B cell (primary cell): ENCODE results near the gene PTCD2. TPM values are rescaled to one million over a fixed set of nuclear protein-coding genes. Genes with fewer than 3 reads are reported as not detected.
"Not testable (repeated sequence)": the region's sequence is repeated elsewhere in the genome, so short reads cannot be mapped to it uniquely, and the experiment has no call there.

Experiments
- ATAC-seq: fragments of 200-7000 bp; cut with Tn5 transposase; one replicate; pipeline ENCODE4 v1.10.0; 2021; ENCODE audit warnings: low read depth, mild to moderate bottlenecking, moderate number of reproducible peaks, moderate library complexity
- CTCF ChIA-PET: fragments of 350-600 bp; sonication (Branson Sonifier 250); formaldehyde crosslinking; loops from one replicate; lab custom pipeline; 2021; ENCODE audit warnings: antibody characterized with exemption, inconsistent platforms; lab: Charles Lee
- POLR2A ChIA-PET: fragments of 350-600 bp; sonication (Branson Sonifier 250); formaldehyde crosslinking; loops from one replicate; lab custom pipeline; 2021; ENCODE audit warnings: antibody characterized with exemption; lab: Charles Lee
- DNase-seq: peaks from one replicate; pipeline ENCODE4 v3.0.0; 2013
- H2AFZ ChIP-seq: 2 replicates; pipeline ENCODE4 v1.6.1; 2012; ENCODE audit warnings: mild to moderate bottlenecking, low read depth, low read length; ENCODE audit not compliant: insufficient read depth, poor library complexity, severe bottlenecking
- H3K27ac ChIP-seq, 2 donors: 1 replicate in 1 of 2; 2 replicates in 1 of 2; pipeline ENCODE4 v1.5.1; 2012 to 2013; ENCODE audit warnings: low read length in 2 of 2, mild to moderate bottlenecking in 2 of 2, moderate library complexity in 1 of 2
- H3K27me3 ChIP-seq, 4 experiments: fragments of 200-600 bp in 1 of 4; sonication (generic) in 1 of 4; replicated peaks in 1 of 4; 1 replicate in 2 of 4; 2 replicates in 2 of 4; pipeline versions ENCODE4 v1.6.1 to v1.7.0; 2013 to 2016; ENCODE audit warnings: low read length in 3 of 4, mild to moderate bottlenecking in 2 of 4, mixed read lengths in 1 of 4, moderate library complexity in 1 of 4; ENCODE audit not compliant: insufficient read depth in 4 of 4, control insufficient read depth in 3 of 4; ENCODE audit errors: control extremely low read depth in 1 of 4
- H3K36me3 ChIP-seq, 2 experiments: replicated peaks in 1 of 2; 1 replicate in 1 of 2; 2 replicates in 1 of 2; pipeline versions ENCODE4 v1.6.1 to v1.7.1; 2013; ENCODE audit warnings: low read length in 1 of 2; ENCODE audit not compliant: insufficient read depth in 2 of 2, control insufficient read depth in 1 of 2; ENCODE audit errors: control extremely low read depth in 1 of 2, extremely low read depth in 1 of 2
- H3K4me1 ChIP-seq, 2 donors: fragments of 200-600 bp in 1 of 2; sonication (generic) in 1 of 2; 1 replicate in 1 of 2; 2 replicates in 1 of 2; pipeline versions ENCODE4 v1.5.1 to v1.6.1; 2013 to 2017; ENCODE audit warnings: low read length in 2 of 2; ENCODE audit not compliant: control insufficient read depth in 2 of 2, insufficient read depth in 2 of 2
- H3K4me2 ChIP-seq: replicated peaks from 2 replicates; pipeline ENCODE3; 2012; ENCODE audit warnings: mild to moderate bottlenecking, low read depth, low read length; ENCODE audit not compliant: poor library complexity, severe bottlenecking
- H3K4me3 ChIP-seq, 5 experiments: fragments of 200-600 bp in 1 of 5; sonication (generic) in 1 of 5; 1 replicate in 3 of 5; 2 replicates in 2 of 5; pipeline versions ENCODE4 v1.5.1 to v1.7.0; 2011 to 2016; ENCODE audit warnings: low read length in 4 of 5, mild to moderate bottlenecking in 4 of 5, low read depth in 2 of 5, control low read depth in 1 of 5, moderate library complexity in 1 of 5; ENCODE audit not compliant: insufficient read depth in 1 of 5; ENCODE audit errors: control extremely low read depth in 1 of 5, extremely low read depth in 1 of 5
- H3K79me2 ChIP-seq: fragments of 200-600 bp; sonication (generic); one replicate; pipeline ENCODE4 v1.6.0; 2016; ENCODE audit warnings: low read length; ENCODE audit not compliant: control insufficient read depth, insufficient read depth
- H3K9ac ChIP-seq: fragments of 200-600 bp; sonication (generic); 2 replicates; pipeline ENCODE4 v1.6.1; 2017; ENCODE audit warnings: mild to moderate bottlenecking, low read length, moderate library complexity
- H3K9me3 ChIP-seq, 3 donors: one replicate each; pipeline versions ENCODE4 v1.6.1 to v1.7.1; 2013; ENCODE audit warnings: low read length in 2 of 3; ENCODE audit not compliant: control insufficient read depth in 2 of 3, insufficient read depth in 1 of 3; ENCODE audit errors: control extremely low read depth in 1 of 3
- H4K20me1 ChIP-seq: 2 replicates; pipeline ENCODE4 v1.6.0; 2012; ENCODE audit warnings: mild to moderate bottlenecking, low read length; ENCODE audit not compliant: insufficient read depth, control insufficient read depth, poor library complexity, severe bottlenecking
- H3K27ac Mint-ChIP-seq: one replicate; pipeline ENCODE4 v1.8.0; 2021; ENCODE audit warnings: mixed read lengths
- H3K27me3 Mint-ChIP-seq: one replicate; pipeline ENCODE4 v1.8.0; 2021; ENCODE audit warnings: mixed read lengths
- H3K4me1 Mint-ChIP-seq: one replicate; pipeline ENCODE4 v1.8.0; 2021; ENCODE audit warnings: mixed read lengths
- H3K4me3 Mint-ChIP-seq: one replicate; pipeline ENCODE4 v1.8.0; 2021; ENCODE audit warnings: mixed read lengths
- H3K9me3 Mint-ChIP-seq: one replicate; pipeline ENCODE4 v1.8.0; 2022; ENCODE audit warnings: mixed read lengths; ENCODE audit not compliant: insufficient read depth
- EZH2 ChIP-seq: IDR thresholded peaks from 2 replicates; pipeline ENCODE4 v1.6.1; 2012; ENCODE audit warnings: borderline replicate concordance, low read depth, mild to moderate bottlenecking, moderate library complexity, low read length; ENCODE audit not compliant: insufficient read depth, poor library complexity, severe bottlenecking
- WGBS: methylation state at CpG from one replicate; pipeline ENCODE4 v1.1.5; 2013; ENCODE audit warnings: missing lambda C conversion rate; ENCODE audit not compliant: insufficient coverage; 5-methylcytosine and 5-hydroxymethylcytosine counted together
- intact Hi-C: fragments of 100-400 bp; cut with micrococcal nuclease; formaldehyde crosslinking; loops from one replicate; pipeline ENCODE4 v1.10.0; 2022
- polyA plus RNA-seq: library from polyadenylated mRNA; depleted of rRNA; stranded (reverse); fragments of >200 nt; gene quantifications from 2 replicates; pipeline ENCODE4 v1.2.3, GENCODE V29; 2012
- total RNA-seq, 2 donors: library from RNA; stranded (reverse); fragments of 120-200 nt in 1 of 2; gene quantifications; 1 replicate in 1 of 2; 2 replicates in 1 of 2; pipeline versions ENCODE4 v1.2.3 to v1.2.4, GENCODE V29; 2013 to 2022
- TF ChIP-seq, protein P1 (sequence below): fragments of 200-600 bp; IDR thresholded peaks from one replicate; pipeline ENCODE4 v1.8.0; 2022; ENCODE audit warnings: antibody characterized with exemption, mild to moderate bottlenecking

Gene PTCD2
- total and polyA plus RNA-seq, 2 donors (not counting 1 experiment from before 2014, with no cell fraction given) = 3.7 to 10.5 TPM

DNA sequence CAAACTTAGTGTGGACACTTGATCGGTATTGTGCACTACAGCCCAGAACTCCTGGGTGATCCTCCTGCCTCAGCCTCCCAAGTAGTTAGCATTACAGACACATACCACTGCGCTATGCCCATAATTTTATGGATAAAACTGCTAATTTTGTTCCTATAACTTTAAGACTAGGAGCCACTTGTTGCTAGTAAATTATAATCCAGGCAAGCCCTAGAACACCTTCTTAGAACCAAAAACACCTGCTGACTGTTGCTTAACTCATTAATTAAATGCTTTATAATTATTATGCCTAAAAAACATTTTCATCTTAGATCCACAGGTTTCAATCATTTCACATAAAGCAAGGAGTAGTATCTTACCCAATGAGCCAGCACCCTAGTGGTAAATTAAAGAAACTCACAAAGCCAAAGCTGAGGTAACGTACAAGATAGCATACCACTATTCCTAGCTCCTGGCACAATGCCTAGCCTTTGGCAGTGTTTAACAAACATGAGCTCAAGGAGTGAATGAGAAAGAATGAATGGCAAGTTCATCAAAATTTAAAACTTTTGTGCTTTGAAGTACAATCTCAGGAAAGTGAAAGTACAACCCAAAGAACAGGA is 5.5 kb upstream of the PTCD2 start:
- Histone ChIP-seq H3K9ac (no peak overlapping the region), H3K36me3 (peaks cover 0 to 18% of the 10 kb centered on the region in 2 experiments), H3K4me2 (no peak overlapping the region), H3K9me3 (no peaks in the 10 kb centered on the region), H2AFZ (no peak overlapping the region), H3K79me2 (peaks cover 56% of the 10 kb centered on the region), H3K4me1 (peaks cover 8% of the 10 kb centered on the region in 2 donors), H3K4me3 (no peak overlapping the region), H3K27me3 (no peaks in the 10 kb centered on the region), H4K20me1 (no peaks in the 10 kb centered on the region), H3K27ac (no peak overlapping the region)
- H3K27me3 Mint-ChIP-seq = no peaks in the 10 kb centered on the region
- no peak for DNase-seq
- TF ChIP-seq, protein P1, sequence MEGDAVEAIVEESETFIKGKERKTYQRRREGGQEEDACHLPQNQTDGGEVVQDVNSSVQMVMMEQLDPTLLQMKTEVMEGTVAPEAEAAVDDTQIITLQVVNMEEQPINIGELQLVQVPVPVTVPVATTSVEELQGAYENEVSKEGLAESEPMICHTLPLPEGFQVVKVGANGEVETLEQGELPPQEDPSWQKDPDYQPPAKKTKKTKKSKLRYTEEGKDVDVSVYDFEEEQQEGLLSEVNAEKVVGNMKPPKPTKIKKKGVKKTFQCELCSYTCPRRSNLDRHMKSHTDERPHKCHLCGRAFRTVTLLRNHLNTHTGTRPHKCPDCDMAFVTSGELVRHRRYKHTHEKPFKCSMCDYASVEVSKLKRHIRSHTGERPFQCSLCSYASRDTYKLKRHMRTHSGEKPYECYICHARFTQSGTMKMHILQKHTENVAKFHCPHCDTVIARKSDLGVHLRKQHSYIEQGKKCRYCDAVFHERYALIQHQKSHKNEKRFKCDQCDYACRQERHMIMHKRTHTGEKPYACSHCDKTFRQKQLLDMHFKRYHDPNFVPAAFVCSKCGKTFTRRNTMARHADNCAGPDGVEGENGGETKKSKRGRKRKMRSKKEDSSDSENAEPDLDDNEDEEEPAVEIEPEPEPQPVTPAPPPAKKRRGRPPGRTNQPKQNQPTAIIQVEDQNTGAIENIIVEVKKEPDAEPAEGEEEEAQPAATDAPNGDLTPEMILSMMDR = no peak
- no peak for TF ChIP-seq EZH2
- WGBS = 100% methylated on average over 2 of the region's 3 CpGs
- no peaks in the 10 kb centered on the region for H3K9me3 Mint-ChIP-seq
- H3K4me1 Mint-ChIP-seq = peaks cover 20% of the 10 kb centered on the region
- H3K27ac Mint-ChIP-seq = no peak overlapping the region
- intact Hi-C loops = no loop called here
- H3K4me3 Mint-ChIP-seq = no peak overlapping the region
- ChIA-PET POLR2A (no interaction called here), CTCF (interaction anchor here (1.5 to 1.8 kb wide), 2 partner anchors 8 to 15 kb away, joined by 4 read pairs; no protein-coding TSS in a partner anchor)
- no peak for ATAC-seq

DNA sequence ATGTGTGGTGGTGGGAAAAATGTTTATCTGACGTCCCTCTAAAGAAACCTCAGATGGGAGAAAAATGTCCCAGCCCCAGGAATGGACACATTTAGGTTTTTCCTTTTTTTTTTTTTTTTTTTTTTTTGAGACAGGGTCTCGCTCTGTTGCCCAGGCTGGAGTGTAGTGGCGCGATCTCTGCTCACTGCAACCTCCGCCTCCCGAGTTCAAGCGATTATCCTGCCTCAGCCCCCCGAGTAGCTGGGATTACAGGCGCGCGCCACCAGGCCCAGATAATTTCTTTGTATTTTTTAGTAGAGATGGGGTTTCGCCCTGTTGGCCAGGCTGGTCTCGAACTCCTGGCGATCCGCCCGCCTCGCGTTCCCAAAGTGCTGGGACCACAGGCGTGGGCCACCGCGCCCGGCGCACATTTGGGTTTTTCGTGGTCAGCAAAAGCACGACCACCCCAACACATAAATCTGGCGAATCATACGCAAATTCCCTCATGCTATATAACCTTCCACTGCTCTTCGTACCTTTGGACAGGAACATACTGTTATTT is 668 bp upstream of the PTCD2 start:
- H3K27me3 Mint-ChIP-seq, H3K27me3 ChIP-seq, H3K36me3 ChIP-seq, DNase-seq, H3K9me3 Mint-ChIP-seq, H4K20me1 ChIP-seq, intact Hi-C loops, ATAC-seq, H3K9me3 ChIP-seq: not testable (repeated sequence)
- peak overlapping the region in 1 of 2 donors; percentile 56 for H3K27ac ChIP-seq
- peak overlapping the region; percentile 61 to 98 (median 81) for H3K4me3 ChIP-seq
- ChIA-PET POLR2A (interaction anchor here (0.7 to 1.6 kb wide), 4 partner anchors 12 to 765 kb away, joined by 3 to 24 read pairs (median 6); partner anchors contain the start of gene MCCC2), CTCF (interaction anchor here (0.6 to 5.9 kb wide), 5 partner anchors 8 to 494 kb away, joined by 3 to 52 read pairs (median 3); no protein-coding TSS in a partner anchor)
- Mint-ChIP-seq H3K4me3 (peak overlapping the region; percentile 91), H3K4me1 (peaks cover 32% of the 10 kb centered on the region), H3K27ac (peak overlapping the region; percentile 95)
- peak overlapping the region; percentile 92 for H3K4me2 ChIP-seq
- whole genome bisulfite sequencing = 8% methylated on average over 21 of the region's 28 CpGs
- H3K79me2 ChIP-seq = peaks cover 58% of the 10 kb centered on the region
- peaks cover 8 to 13% of the 10 kb centered on the region in 2 donors for H3K4me1 ChIP-seq
- peak overlapping the region; percentile 89 for H2AFZ ChIP-seq
- H3K9ac ChIP-seq = peak overlapping the region; percentile 74
